GM21825 (cell line): Measurements from ENCODE around the gene FGF9.

ENCODE experiments used
- ATAC-seq: cut with Tn5 transposase; IDR thresholded peaks from one replicate; pipeline ENCODE4 v1.9.1; 2021; ENCODE audit warnings: mild to moderate bottlenecking, moderate library complexity; ENCODE audit not compliant: unreplicated experiment

FGF9 gene

DNA sequence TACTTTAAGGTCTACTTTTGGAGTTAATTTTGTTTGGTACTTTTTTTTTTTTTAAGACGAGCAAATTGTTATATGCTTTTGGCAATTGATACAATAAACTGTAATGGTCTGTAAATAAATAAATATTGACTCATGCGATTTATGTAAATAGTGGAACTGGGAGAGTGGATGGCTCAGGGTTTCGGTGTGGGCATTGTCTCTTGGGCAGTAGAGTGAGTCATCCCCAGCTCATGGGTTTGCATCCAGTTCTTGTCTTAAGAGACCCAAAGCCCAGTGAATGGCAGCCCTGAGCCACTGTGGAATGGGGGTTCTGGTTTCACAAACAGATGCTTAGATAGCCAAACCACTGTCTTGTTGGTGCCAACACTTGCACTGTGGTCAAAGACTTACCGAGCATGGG is 33.0 kb downstream of the FGF9 start:
- ATAC-seq, result no peak

DNA sequence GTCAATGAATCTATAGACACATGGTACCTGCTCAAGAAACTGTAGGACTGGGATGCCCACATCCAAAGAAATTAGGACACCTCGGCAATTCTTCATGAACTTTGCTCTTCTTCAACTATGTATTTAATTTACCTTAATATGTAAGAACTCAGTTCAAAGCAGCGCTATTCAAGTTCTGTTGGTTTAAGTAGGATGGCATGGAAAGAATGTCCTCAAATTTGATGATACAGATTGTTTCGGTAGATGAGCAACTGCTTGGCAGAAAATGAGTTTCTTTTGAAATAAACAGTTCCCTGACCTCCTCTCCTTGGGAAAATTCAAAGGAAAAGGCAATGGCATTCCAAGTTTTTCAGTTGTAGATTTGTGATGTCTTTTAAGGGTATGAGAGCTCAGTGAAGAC is 36.7 kb downstream of the FGF9 start:
- ATAC-seq, result no peak

GRCh38 chr13:21709697-21710096 is 38.8 kb downstream of the FGF9 start:
- no peak for ATAC-seq

DNA sequence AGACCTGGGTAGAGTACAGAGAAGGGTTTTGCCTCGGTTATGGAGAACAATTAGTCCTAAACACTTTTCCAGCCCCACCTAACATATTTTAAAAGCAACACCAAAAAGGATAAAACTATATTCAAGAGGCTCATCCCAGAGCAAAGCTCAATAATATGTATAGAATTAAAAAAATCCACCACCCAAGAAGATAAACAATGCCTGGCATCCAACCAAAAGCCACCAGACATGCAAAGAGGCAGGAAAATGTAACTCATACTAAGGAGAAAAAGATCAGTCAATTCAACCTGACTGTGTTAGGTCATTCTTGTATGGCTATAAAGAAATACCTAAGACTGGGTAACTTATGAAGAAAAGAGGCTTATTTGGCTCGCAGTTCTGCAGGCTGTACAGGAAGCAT is 39.3 kb downstream of the FGF9 start:
- ATAC-seq, result no peak

DNA sequence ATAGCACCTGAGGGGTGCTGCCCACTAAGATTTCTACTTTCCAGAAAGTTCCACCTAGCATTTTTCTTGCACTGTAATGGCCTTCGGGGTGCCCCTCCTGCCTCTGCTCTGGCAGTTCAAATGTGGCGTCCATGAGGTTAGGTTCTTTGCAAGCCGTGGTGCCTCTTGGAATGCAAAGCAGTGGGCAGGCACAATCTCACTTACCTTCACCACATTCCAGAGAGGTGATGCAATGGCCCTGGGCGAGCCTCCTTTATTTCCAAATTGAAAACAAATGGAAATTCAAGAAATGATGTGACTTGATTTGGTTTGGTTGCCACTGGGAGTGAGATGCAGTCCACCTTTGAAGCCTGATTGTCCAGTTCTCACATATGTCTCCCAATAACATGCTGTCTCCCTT is 46.9 kb downstream of the FGF9 start:
- ATAC-seq, result no peak

- ATAC-seq, result no peak
These were observed 48.6 kb downstream of the FGF9 start for GRCh38 chr13:21719463-21719862.

DNA sequence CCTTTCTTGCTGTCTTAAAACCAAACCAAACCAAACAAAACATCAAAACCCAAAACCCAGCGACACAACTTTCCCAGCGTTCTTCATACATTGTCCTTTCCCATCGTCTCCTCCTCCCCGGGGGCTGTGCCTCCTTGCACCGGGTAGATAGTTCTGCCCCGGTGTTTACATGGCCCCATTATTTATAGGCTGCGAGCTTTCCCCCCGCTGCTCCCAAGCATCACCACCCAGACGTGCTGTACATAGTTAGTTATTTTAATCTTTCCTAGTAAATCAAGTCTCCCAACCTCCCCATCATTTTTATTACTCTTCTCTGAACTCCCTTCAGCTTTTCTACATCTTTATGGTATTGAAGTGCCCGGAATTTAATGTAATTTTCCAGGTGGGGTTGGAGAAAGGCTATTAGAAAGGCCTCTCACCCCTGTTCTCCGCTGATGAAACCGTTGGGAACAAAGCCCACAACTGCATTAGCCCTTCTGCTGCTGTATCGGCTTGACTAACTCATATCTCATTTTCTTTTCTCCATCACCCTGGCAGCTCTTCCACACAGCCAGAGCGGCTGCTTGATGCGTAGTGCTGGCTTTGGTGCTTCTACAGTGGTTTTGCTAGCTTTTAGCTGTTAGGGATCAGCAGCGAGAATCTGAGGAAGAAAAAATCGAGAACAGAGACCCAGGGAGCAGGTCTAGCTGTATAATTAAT is 53.1 kb downstream of the FGF9 start:
- ATAC-seq, result no peak

DNA sequence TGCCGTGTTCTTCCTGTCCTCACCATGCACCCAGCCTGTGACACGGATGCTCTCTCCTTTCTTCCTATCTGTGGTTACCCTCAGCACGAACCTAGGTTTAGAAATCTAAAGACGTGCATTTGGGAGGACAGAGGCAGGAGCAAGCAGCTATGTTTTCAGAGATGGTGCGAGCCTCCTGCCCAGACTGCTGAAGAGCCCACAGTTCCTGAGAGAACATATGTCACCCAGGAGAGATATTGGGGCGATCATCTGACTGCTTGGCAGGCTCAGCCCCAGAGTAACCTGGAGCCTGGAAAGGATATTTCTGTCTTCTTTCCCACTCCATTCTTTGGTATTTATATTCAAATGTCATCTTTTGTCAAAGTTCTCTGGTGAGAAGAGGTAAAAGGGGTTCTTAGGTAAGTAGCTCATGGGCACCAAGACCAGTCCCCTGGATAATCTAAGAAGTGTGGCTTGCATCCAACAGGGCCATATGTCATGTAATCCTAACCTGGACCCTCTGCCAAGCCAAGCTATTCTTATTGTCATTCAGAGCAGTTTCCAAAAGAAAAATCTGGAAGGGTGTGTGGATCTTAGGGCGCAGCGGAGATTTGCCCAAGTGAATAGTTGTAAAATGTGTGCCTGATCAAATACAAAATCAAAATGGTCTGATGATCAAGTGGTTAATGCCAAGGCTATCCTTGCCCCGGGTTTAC is 59.5 kb downstream of the FGF9 start:
- ATAC-seq, result no peak

GRCh38 chr13:21733475-21734263 is 62.8 kb downstream of the FGF9 start:
- no peak for ATAC-seq

GRCh38 chr13:21734961-21735360 is 64.1 kb downstream of the FGF9 start:
- ATAC-seq, result no peak

DNA sequence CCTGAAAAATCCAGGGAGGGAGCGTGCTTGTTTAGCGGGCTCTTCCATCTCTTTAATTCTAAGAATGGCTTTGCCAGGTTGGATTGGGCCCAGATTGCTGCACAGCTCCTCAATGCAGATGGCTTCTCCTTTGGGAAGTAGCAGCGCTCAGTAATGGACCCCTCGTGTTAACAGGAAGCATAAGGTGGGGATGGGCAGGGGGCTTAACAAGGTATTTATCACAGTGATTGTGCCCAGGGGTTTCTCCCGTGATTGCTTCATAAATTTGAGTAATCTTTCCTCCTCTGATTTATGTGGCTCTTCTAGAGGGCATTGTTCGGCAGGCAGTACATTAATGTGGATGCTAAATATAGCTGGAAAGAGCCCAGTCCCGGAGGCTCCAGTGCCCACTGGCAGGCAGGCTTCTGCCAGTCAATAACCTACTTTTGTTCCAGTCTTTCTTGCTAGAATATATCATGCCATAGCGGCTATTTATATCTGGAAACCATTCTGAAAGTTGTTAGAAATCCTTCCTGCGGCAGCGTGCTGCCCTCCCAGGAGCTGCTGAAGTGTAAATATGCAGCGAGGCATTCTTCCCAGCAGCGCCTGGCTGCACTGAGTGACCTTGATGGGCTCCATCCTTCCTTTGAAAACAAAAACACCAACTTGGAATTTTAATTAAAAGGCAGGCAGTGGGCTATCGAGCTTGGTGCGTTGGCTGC is 65.0 kb downstream of the FGF9 start:
- ATAC-seq, result no peak

GRCh38 chr13:21736926-21737325 is 66.1 kb downstream of the FGF9 start:
- ATAC-seq, result no peak

DNA sequence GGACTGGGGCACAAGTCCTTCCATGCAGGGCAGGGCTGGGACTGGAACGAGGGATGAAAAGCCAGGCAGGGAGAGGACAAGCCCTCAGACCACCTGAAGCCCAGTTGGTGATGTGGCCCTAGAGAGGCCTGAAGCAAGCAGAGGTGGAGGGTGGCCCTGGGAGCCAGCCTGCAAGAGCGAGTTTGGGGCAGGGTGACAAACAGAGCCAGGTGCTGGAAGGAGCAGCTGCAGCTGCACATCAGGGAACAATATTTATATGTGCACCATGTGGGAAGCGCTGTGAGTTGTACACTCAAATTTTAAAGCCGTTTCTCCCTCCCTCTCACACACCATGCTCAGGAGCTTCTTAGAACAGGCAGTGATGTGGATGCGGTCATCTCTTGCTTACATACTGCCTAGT is 67.8 kb downstream of the FGF9 start:
- ATAC-seq, result no peak

GRCh38 chr13:21739771-21740170 is 68.9 kb downstream of the FGF9 start:
- ATAC-seq, result no peak

DNA sequence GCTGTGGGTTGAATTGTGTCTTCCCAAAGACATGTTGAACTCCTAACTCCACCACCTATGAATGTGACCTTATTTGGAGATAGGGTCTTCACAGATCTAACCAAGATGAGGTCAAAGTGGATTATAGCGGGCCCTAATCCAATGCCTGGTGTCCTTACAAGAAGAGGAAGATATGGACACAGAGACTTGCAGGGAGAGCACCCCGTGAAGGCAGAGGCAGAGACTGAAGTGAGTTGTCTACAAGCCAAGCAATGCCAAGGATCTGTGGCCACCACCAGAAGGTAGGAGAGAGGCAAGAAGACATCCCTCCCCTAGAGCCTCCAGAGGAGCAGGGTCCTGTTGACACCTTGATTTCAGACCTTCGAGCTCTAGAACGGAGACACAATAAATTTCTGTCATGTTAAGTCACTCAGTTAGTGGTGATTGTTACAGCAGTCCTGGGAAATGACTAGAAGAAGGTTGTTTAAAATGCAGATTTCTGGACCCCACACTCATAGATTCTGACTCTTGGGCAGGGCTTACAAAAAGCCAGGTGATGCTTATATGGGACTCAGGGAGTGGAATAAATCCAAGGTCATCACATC is 70.6 kb downstream of the FGF9 start:
- ATAC-seq, result no peak

DNA sequence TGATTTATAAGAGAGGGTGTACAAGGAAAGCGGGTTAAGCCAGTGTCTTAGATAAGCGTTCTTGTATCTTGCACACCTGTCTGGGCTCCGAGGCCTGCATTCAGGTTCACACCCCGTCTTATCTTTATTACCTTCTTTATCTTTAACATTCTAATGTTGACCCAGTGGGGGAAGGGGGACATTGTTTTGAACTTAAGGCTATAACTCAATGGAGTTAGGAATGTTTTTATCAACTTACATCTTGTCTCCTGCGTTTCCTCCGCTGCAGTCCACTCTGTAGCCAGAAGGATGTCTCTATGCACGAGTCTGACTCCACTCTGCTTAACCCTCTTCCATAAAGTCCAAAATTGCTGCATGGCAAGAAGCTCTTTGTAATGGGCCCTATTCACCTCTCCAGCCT is 71.2 kb downstream of the FGF9 start:
- ATAC-seq, result no peak

DNA sequence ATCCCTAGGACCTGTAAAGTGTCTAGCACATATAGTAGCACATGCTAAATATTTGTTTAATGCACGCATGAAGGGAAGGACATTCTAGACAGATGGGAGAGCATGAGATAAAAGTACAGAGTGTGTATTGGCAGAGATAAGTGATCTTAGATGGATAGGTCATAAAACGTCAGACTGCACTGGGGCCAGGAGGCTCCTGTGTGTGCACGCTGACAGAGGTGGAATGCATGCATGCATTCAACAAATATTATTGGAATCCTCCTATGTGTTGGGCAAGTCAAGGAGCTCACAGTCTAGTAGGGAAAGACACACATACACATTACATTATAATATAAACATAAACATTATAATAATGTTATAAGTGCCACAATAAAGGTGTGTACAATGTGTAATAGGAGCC is 73.3 kb downstream of the FGF9 start:
- no peak for ATAC-seq

DNA sequence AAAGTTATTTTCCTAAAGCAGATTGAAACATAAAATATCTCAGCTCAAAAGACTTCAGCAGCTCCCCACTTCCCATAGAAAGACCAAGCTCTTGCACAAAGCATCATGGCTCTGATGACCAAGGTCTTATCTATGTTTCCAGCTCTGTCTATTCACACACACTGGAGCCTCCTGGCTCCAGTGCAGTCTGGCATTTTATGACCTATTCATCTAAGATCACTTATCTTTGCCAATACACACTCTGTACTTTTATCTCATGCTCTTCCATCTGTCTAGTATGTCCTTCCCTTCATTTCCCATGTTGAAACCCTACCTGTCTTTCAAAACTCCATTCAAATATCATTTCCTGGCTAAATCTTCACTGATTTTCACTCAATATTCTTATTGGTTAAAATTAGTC is 74.4 kb downstream of the FGF9 start:
- ATAC-seq, result no peak

GRCh38 chr13:21747456-21747855 is 76.6 kb downstream of the FGF9 start:
- ATAC-seq, result no peak

DNA sequence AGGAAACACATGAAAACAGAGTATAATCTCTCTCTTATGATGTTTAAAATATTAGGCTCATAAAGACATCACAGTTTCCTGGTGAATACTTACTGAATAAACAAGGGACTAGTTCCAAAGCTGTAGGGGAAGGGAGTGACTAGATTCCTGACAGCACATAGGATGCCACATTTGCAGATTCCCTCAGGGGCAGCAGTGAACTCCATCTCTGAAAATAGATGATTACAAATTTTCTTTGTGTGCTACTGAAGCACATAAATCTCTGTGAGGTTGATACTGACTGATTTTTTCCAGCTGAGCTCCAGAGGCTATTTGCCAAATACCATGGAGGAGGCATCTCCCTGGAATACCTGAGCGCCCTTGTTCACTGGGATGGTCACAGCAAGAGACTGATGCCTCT is 77.3 kb downstream of the FGF9 start:
- no peak for ATAC-seq

DNA sequence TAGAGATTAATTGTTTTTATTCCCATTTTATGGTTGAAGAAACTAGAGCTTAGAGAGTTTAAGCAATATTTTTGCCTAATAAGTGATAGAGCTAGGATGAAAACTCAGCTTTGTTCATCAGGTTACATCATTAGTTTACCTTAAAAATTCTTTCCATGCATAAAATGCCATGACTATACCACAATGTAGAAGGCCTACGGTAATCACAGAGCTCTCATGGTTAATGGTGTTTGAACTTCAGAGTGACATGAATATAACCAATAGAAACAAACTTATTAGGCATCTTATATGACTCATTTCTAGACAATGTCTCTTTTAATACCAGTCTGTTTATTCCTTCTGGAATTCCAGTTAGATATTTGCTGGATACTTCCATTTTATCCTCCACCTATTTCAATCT is 78.5 kb downstream of the FGF9 start:
- ATAC-seq, result no peak
